Effector CD4-positive, alpha-beta T cell (primary cell): Measurements from ENCODE around the gene SMYD5.
"Not testable (repeated sequence)": the region's sequence is repeated elsewhere in the genome, so short reads cannot be mapped to it uniquely, and the experiment has no call there.

Experiments
- DNase-seq: peaks from one replicate; pipeline ENCODE4 v3.0.0-alpha.2; 2020

Gene SMYD5

GRCh38 chr2:73262108-73262651 is 48.1 kb downstream of the SMYD5 start:
- DNase-seq: no peak

- DNase-seq: not testable (repeated sequence)
These were observed 48.8 kb downstream of the SMYD5 start for GRCh38 chr2:73262691-73263429.

GRCh38 chr2:73263540-73264331 is 49.7 kb downstream of the SMYD5 start:
- no peak for DNase-seq

GRCh38 chr2:73264332-73264606 is 50.2 kb downstream of the SMYD5 start:
- DNase-seq: no peak

- DNase-seq: no peak
These were observed 50.7 kb downstream of the SMYD5 start for GRCh38 chr2:73264783-73265182.

GRCh38 chr2:73265298-73266060 is 51.4 kb downstream of the SMYD5 start:
- DNase-seq: no peak

- no peak for DNase-seq
These were observed 52.2 kb downstream of the SMYD5 start for GRCh38 chr2:73266061-73266901.

GRCh38 chr2:73267008-73267407 is 53.0 kb downstream of the SMYD5 start:
- DNase-seq: no peak

- no peak for DNase-seq
These were observed 54.4 kb downstream of the SMYD5 start for GRCh38 chr2:73268366-73268829.

- peak; percentile 49 for DNase-seq
These were observed 55.0 kb downstream of the SMYD5 start for GRCh38 chr2:73268830-73269685.

DNA sequence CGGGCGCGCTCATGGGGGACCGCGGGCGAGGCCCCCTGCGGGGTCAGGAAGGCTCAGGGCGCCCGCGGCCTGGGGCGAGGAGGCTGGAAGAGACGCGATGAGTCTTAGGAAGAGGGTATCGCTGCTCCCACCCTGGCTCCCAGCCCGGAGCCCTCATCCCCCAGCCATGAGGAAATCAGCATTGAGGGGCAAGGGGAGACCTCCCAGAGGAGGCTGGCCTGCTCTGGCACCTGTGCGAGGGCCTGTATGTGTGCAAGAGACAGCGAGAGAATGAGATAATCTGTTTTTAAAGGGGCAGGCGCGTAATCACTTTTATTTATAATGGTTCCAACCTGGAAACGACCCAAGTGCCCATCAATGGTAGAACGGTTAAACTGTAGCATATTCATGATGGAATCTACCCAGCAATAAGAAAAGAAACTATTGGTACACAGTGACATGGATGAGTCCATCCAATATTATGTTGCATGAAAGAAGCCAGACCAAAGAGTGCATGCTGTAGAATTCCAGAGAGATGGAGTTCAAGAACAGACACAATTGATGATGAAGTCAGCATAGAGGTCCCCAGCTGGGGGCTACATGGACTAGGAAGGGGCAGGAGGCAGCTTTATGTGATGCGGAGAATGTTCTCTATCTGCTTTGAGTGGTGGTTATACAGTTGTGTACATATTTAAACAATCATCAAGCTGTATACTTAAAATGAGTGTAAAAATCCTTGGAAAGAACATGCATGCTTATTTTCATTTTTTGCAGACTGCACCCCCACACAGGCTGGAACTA is 55.8 kb downstream of the SMYD5 start:
- no peak for DNase-seq

GRCh38 chr2:73272270-73272669 is 58.2 kb downstream of the SMYD5 start:
- DNase-seq: no peak
